ENCODE data around the gene MYO1G. TPM values are rescaled to one million over a fixed set of nuclear protein-coding genes. Genes with fewer than 3 reads are reported as not detected.
"Not testable (repeated sequence)": the region's sequence is repeated elsewhere in the genome, so short reads cannot be mapped to it uniquely, and the experiment has no call there.

MYO1G gene
- total RNA-seq, 1 donor from 2014 or later = 0.41 TPM

DNA sequence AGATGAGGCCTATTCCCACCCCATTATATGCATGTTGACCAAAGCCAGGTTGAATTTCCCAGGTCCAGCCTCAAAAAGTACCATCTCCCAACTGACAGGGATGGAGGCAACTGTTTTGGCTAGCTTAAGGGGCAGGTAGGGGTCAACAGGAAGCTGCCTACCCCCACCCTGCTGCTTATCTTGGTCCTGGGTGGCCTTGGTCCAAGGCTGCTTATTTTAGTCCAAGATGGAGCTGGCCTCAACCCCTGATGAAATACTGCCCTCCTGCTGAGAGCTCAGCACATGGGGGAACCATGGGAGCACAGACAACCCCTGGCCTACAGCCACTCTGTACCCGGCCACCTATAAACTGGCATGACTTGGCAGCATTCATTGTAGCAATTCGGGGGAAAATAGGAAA is 23.1 kb downstream of the MYO1G start:
- FAIRE-seq = no peak
- DNase-seq (ENCODE audit: low spot score in 2 of 2) = no peak

DNA sequence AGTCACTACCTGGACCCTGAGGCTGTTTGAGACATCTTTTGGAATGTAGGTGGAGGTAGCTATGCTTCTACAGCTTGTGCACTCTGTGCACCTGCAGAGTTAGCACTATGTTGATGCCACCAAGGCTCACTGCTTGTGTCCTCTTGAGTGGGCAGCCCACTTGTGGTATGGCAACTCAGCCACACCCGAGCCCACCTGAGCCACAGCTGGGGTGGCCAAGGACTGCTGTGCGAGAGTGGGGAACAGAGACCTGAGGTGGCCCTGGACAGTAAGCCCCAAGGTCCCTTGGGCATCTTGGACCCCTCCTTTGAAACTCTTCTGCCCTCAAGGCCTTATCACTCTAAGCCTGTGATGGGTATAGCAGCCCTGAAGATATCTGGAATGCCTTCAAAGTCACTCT is 25.7 kb downstream of the MYO1G start:
- FAIRE-seq (no peak), DNase-seq (ENCODE audit: low spot score in 2 of 2) (no peak)

DNA sequence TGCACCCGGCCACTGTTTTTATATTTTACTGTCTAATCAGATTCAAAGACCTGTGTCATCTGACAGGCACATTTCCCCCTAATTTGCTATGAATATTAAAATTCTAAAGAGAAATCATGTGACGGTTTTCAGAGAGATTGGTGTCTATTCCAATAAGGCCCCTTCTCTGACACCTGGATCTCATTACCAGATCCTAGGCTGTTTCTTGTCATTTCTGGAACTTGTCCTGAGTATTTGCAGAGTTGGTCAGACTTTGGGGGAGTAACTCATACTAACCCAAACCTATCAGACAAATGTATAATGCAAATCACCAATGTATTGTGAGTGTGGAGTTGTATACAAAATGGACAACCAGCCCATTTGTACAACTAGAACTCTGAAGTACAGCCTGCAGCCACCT is 29.5 kb downstream of the MYO1G start:
- FAIRE-seq = no peak
- no peak for DNase-seq (ENCODE audit: low spot score in 2 of 2)

DNA sequence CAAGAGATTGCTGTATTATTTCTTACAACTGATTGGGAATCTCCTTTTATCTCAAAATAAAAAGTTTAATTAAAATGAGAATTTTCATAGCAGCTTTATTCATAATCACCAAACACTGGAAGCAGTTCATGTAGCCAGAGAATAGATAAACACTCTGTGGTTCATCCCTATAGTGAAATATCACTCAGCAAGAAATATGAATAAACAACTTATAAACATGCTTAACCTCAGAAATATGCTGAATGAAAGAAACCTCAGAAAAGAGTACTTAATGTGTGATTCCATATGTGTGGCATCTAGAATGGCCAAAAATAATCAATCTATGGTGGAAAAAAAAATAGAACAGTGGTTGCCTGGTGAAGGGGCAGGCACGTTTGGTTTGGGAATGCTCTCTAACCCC is 33.3 kb downstream of the MYO1G start:
- FAIRE-seq (no peak), DNase-seq (ENCODE audit: low spot score in 2 of 2) (no peak)

DNA sequence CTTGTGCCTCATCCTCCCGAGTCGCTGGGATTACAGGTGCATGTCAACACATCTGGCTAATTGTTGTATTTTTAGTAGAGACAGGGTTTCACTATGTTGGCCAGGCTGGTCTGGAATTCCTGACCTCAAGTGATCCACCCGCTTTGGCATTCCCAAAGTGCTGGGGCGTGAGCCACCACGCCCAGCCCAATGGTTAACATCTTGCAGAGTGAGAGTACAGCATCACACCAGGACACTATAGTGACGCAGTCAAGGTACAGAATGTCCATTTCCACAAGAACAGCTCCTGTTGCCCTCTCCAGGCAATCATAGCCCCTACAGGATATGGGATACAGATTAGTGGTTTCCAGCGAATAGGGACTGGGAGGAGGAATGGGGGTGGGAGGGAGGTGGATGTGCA is 34.0 kb downstream of the MYO1G start:
- no peak for DNase-seq (ENCODE audit: low spot score in 2 of 2)
- no peak for FAIRE-seq

DNA sequence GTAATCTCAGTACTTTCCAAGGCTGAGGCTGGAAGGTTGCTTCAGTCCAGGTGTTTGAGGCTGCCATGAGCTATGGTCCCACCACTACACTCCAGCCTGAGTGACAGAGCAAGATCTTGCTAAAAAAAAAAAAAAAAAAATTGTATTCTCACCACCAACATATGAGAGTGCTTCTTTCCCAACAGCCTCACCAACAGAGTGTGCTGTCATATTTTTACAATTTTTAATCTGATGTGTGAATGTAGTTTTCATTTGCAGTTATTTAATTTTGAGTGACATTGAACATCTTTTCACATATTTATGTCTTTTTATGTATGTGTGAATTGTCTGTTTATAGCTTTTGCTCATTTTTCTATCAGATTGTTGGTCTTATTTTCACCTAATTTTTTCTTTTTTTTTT is 35.2 kb downstream of the MYO1G start:
- no peak for FAIRE-seq
- no peak for DNase-seq (ENCODE audit: low spot score in 2 of 2)

DNA sequence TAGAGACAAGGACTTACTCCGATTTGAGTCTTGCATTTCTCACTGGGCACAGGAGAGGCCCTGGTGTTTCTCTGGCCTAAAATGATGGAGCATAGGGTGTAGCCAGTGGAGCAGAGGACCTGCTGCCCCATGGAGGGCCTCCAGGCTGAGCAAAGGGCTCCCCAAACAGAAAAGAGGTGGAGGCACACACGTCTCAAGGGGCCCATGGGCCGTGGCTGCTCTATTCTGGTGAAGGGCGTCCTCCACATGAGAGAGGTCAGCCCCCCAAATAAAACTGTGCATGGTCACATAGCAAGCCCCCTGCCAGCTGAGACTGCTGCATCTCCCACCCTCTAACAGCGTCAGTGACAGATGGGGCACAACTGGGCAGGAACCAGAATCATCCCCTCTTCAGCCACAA is 41.4 kb downstream of the MYO1G start:
- no peak for DNase-seq (ENCODE audit: low spot score in 2 of 2)
- no peak for FAIRE-seq

DNA sequence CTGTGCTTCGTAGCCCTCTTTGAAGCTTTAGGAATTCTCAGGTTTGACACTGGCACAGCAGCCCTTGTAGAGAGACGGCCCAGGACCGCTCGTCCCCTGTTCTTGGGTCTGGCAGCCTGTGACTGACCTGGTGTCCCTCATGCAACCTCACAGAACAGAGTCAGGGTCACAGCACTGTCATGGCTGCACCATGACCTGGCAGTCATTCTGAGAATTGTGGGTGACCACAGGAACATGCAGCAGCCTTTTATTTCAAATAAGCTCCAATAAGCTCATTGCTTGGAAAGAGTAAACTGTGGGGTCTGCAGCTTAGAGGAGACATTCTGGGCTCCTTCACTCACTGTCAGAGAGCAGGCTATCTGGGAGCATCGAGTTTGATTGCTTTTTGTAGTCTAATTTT is 42.5 kb downstream of the MYO1G start:
- no peak for DNase-seq (ENCODE audit: low spot score in 2 of 2)
- no peak for FAIRE-seq

DNA sequence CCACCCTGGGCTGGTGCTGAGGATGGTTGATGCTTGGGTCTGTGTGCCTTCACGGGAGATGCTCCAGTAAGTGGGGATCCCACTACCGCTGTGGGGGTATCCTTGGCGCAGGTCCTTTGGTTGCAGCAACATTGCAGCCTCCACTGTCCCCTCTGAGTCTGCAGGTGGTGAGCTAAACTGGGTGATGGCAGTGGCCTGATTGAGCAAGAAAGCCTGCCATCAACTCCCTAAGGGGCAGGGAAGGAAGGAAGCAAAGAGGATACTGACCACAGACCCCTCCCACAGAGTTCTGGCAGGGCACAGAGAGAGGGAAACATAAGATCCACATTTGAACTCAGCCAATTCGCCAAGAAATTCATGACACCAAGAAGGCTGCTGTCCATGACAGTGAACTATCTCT is 43.2 kb downstream of the MYO1G start:
- DNase-seq (ENCODE audit: low spot score in 2 of 2) (no peak), FAIRE-seq (no peak)

DNA sequence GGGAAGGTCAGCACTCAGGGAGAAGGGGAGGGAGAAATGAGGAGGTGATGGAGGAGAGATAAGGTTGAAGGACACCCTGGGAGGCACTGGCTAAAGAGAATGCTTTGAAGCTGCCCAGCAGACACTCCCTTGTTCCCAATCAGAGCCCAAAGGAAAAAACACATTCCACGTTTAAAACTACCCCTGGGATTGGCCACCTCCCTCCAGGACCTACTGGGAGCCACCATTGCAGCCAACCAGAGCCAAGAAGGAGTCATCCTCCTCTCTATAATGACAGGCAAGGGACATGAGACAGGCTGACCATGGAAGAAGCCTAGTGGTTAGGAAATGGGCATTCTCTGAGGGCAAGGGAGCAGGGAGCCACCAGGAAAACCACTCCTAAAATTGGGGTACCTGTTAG is 43.8 kb downstream of the MYO1G start:
- FAIRE-seq = no peak
- no peak for DNase-seq (ENCODE audit: low spot score in 2 of 2)

DNA sequence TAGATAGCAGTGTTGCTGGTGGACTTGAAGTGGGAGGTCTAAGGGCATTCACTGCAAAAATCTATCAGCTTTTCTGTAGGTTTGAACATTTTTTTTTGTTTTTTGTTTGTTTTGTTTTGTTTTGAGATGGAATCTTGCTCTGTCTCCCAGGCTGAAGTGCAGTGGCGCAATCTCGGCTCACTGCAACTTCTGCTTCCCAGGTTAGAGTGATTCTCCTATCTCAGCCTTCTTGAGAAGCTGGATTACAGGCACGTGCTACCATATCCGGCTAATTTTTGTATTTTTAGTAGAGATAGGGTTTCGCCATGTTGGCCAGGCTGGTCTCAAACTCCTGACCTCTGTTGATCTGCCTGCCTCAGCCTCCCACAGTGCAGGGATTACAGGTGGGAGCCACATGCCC is 44.3 kb downstream of the MYO1G start:
- FAIRE-seq; DNase-seq (ENCODE audit: low spot score in 2 of 2): not testable (repeated sequence)

DNA sequence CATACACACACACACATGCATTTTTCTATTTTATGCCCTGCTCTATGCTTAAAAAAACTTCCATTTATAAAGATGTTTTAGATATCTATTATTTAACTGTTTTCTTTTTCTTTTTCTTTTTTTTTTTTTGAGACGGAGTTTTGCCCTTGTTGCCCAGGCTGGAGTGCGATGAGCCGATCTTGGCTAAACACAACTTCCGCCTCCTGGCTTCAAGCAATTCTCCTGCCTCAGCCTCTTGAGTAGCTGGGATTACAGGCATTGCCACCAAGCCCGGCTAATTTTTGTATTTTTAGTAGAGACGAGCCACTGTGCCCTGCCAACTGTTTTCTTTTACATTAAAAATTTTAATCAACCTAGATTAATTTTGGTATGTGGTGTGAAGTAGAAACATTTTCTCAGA is 47.9 kb downstream of the MYO1G start:
- DNase-seq (ENCODE audit: low spot score in 2 of 2) = no peak
- no peak for FAIRE-seq

DNA sequence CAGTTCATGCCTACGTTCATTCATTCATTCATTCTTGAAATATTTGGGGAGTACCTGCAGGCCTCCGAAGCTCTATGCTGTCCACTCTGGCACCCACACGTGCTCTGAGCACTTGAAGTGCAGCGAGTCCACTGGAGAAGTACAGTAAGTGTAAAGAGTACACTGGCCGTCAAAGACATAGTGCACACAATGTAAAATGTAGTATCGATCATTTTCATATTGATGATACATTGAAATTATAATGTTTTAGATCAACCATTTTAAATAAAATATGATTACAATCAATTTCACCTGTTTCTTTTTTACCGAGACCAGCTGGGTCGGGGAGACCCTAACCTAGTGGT is 56.5 kb downstream of the MYO1G start:
- no peak for FAIRE-seq
- no peak for DNase-seq (ENCODE audit: low spot score in 2 of 2)

DNA sequence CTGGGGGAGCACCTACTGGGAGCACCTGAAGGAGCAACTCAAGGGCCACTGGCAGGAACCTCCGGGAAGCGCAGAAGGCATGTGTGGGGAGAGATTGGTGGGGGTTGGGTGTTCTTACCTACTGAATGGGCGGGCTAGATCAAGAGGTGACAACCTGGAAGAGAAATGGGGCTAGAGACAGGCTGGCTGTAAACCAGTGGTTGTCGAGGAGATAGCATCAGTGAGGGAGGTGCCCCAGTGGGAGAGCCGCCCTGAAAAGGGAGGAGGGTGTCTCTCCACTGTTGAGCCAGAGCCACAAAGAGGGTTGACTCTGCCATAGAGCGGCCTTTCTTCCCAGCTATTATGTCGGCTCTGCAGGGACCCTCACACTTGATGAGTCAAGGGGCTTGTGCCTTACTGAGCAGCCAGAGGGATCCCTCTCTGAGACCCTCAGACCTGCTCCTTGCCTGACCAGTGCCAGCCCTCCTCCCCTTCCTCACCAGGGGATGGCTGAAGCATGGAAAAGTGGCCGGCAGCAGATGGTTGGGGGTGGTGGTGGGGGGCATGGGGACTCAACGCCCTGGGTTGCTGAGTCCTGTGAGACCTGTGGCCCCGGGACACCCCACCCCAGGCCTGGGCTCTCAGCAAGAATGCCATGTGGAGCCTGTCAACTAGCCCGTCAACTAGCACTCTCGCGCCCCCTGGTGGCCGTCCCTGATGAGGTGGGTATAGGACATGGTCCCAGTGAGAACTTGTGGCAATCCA is 57.0 kb downstream of the MYO1G start:
- peak; percentile 60 to 68 for DNase-seq (ENCODE audit: low spot score in 2 of 2)
- FAIRE-seq = no peak

DNA sequence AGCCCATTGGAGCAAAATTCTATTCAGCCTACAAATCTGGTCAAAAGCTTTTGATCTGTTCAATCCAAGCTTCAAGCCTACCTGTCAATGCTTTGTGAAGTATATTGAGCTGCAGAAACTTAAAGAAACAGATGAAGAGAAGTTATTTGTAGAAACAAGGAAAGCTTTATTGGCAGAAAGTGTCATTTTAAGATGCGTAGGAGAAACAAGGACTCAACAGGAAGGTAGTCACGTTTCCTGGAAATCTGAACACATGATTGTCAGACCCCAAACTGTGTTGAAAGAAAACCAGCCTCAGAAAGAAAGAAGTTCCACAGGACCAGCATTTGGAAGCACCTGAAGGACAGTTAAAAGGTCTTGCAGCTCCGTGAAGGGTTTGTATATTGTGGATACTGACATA is 58.7 kb downstream of the MYO1G start:
- FAIRE-seq (no peak), DNase-seq (ENCODE audit: low spot score in 2 of 2) (no peak)

DNA sequence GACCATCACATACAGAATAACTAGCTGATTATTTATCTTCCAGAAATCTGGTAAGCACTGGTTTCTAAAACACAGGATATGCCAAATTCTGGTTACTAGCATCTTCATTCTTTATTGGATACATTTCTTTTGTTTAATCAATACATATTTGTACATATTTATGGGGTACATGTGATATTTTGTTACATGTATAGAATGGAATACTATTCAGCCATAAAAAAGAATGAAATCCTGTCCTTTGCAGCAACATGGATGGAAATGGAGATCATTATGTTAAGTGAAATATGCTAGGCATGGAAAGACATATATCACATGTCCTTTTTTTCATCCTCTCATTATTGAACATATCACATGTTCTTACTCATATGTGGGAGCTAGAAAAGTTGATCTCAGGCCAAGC is 60.8 kb downstream of the MYO1G start:
- FAIRE-seq (no peak), DNase-seq (ENCODE audit: low spot score in 2 of 2) (no peak)

DNA sequence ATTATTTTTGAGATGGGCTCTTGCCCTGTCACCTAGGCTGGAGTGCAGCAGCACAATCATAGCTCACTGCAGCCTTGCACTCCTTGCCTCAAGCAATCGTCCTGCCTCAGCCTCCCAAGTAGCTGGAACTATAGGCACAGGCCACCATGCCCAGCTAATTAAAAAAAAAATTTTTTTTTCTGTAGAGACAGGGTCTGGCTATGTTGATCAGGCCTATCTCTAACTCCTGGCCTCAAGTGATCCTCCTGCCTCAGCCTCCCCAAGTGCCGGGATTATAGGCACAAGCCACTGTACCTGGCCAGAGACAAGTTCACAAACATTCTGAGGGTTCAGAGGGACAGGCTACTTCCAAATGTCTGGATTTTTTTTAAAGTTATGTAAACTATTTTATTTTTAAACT is 61.4 kb downstream of the MYO1G start:
- FAIRE-seq = no peak

DNA sequence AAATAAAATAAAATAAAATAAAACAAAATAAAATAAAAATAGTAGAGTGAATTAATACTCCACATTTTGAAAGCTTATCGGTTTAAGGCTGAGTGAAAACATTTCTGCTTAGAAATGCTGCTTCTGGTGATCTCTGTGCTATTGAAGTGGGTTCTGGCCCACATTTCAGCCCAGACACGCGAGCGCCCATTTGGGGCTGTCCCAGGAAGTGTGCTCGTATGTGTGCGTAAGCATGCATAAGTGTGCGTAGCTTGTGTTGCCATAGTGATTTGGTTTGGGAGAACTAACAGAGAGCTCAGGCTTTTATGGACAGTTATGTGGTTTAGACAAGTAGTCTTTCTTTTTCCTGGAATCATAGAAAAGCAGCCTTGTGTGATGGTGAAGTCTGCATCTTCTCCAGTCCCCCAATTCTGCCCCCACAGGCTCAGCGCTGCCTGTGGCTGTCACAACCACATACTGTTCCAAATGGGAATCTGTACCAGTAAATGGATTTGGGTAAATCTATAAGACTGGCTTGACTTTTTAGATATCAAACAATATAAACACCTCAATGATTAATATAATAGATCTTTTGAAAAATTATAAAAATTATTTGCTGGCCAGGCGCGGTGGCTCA is 63.7 kb downstream of the MYO1G start:
- no peak for FAIRE-seq

More for the DNA sequence above, 61.4 kb downstream of the MYO1G start:
- DNase-seq (ENCODE audit: low spot score in 2 of 2) = no peak

DNA sequence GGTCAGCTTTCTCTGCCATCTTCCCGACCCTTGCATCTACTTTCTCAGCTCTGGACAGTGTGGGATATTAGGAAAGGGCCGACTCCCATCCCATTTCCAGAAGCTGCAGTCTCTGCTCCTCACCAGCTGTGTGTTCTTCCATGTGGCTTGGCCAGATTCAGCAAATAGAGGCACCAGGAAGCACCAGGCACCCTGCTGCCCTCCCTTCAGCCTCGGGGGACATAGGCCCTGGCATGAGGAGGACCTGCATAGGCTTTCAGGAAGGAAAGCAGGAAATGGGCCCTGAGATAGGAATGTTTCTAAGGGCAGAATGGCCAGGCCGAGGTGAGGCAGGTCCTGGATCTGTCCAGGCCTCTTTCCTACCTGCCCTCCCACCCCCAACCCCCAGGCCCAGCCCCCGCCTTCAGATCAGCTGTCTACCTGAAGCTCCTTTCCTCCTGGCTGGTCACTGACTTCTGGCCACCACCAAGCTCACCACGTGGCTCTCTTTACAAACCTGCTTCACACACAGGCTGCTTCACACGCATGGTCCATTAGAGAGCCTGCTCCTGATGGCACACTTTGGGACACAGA is 66.0 kb downstream of the MYO1G start:
- DNase-seq (ENCODE audit: low spot score in 2 of 2) (no peak), FAIRE-seq (no peak)

More for the DNA sequence above, 63.7 kb downstream of the MYO1G start:
- peak in 1 of 2 donors; percentile 32 for DNase-seq (ENCODE audit: low spot score in 2 of 2)

Measured in frontal cortex (tissue), 4 donors.